Endothelial cell of umbilical vein (primary cell): ENCODE measurements around the gene BTBD17. TPM values are rescaled to one million over a fixed set of nuclear protein-coding genes. Genes with fewer than 3 reads are reported as not detected.

ENCODE experiments used
- BruUV-seq: library from RNA; stranded (reverse); fragments of 400-500 nt; replicated peaks from 2 replicates; lab custom pipeline; 2021; lab: Mats Ljungman, UMichigan
- CTCF ChIA-PET: fragments of 300-600, 350-600 bp; sonication (Branson Sonifier 250); formaldehyde crosslinking; loops from one replicate; lab custom pipeline; 2021; ENCODE audit warnings: antibody characterized with exemption, inconsistent platforms; lab: Charles Lee
- POLR2A ChIA-PET: fragments of 300-600, 350-600 bp; sonication (Branson Sonifier 250); formaldehyde crosslinking; loops from one replicate; lab custom pipeline; 2021; ENCODE audit warnings: antibody characterized with exemption, inconsistent platforms; lab: Charles Lee
- DNase-seq: peaks from one replicate; pipeline ENCODE4 v3.0.0-alpha.2; 2011; ENCODE audit warnings: low read depth, low spot score
- FAIRE-seq: peaks from 2 replicates; lab custom pipeline; 2011; peaks lifted over from hg19 to GRCh38; lab: Jason Lieb, UNC
- H2AFZ ChIP-seq: 2 replicates; pipeline ENCODE4 v1.6.0; 2012; ENCODE audit warnings: low read depth, low read length, control low read depth, inconsistent platforms
- H3K27ac ChIP-seq: 2 replicates; pipeline ENCODE4 v1.5.1; 2011; ENCODE audit warnings: low read depth, mild to moderate bottlenecking, control low read depth, low read length, moderate library complexity; ENCODE audit not compliant: insufficient read depth
- H3K27me3 ChIP-seq, 2 experiments: 2 replicates each; pipeline versions ENCODE4 v1.6.0 to v1.6.1; 2011; ENCODE audit warnings: low read length in 2 of 2, mixed read lengths in 1 of 2; ENCODE audit not compliant: control insufficient read depth in 2 of 2, insufficient read depth in 2 of 2
- H3K36me3 ChIP-seq, 2 experiments: 2 replicates in 1 of 2; 3 replicates in 1 of 2; pipeline ENCODE4 v1.5.1; 2011; ENCODE audit warnings: low read length in 2 of 2, mild to moderate bottlenecking in 1 of 2, moderate library complexity in 1 of 2; ENCODE audit not compliant: control insufficient read depth in 2 of 2, insufficient read depth in 2 of 2; ENCODE audit errors: extremely low read depth in 1 of 2
- H3K4me1 ChIP-seq: 3 replicates; pipeline ENCODE4 v1.5.1; 2011; ENCODE audit warnings: mild to moderate bottlenecking, low read length; ENCODE audit not compliant: control insufficient read depth, insufficient read depth; ENCODE audit errors: extremely low read depth
- H3K4me2 ChIP-seq: 2 replicates; pipeline ENCODE4 v1.6.1; 2011; ENCODE audit warnings: low read length, control low read depth, mixed read lengths; ENCODE audit not compliant: insufficient read depth
- H3K4me3 ChIP-seq, 3 experiments: fragments of 200-600 bp in 1 of 3; sonication (generic), shearing (Covaris generic) in 1 of 3; replicated peaks in 1 of 3; 2 replicates each; pipeline ENCODE4 v1.5.1; 2011 to 2016; ENCODE audit warnings: control low read depth in 3 of 3, low read length in 3 of 3, mild to moderate bottlenecking in 2 of 3, inconsistent platforms in 1 of 3, low read depth in 1 of 3, moderate library complexity in 1 of 3; ENCODE audit not compliant: insufficient read depth in 1 of 3
- H3K79me2 ChIP-seq: 2 replicates; pipeline ENCODE4 v1.6.0; 2012; ENCODE audit warnings: low read length, inconsistent platforms; ENCODE audit not compliant: control insufficient read depth, insufficient read depth
- H3K9ac ChIP-seq: replicated peaks from 2 replicates; pipeline ENCODE3; 2011; ENCODE audit warnings: low read length, control low read depth; ENCODE audit not compliant: insufficient read depth; ENCODE audit errors: extremely low read depth
- H3K9me1 ChIP-seq: replicated peaks from 3 replicates; pipeline ENCODE4 v1.6.0; 2011; ENCODE audit warnings: mild to moderate bottlenecking, low read length; ENCODE audit not compliant: control insufficient read depth, insufficient read depth; ENCODE audit errors: extremely low read depth
- H3K9me3 ChIP-seq: replicated peaks from 2 replicates; pipeline ENCODE4 v1.5.1; 2012; ENCODE audit warnings: low read length, inconsistent platforms; ENCODE audit not compliant: control insufficient read depth, insufficient read depth
- H4K20me1 ChIP-seq: replicated peaks from 2 replicates; pipeline ENCODE3; 2011; ENCODE audit warnings: mild to moderate bottlenecking, low read length; ENCODE audit not compliant: control insufficient read depth, insufficient read depth; ENCODE audit errors: extremely low read depth
- CTCF ChIP-seq, 2 donors: IDR thresholded peaks; 1 replicate in 1 of 2; 2 replicates in 1 of 2; pipeline ENCODE4 v1.5.1; 2011; ENCODE audit warnings: low read length in 2 of 2, mild to moderate bottlenecking in 2 of 2, moderate library complexity in 2 of 2, control low read depth in 1 of 2, inconsistent platforms in 1 of 2, low read depth in 1 of 2; ENCODE audit not compliant: insufficient read depth in 1 of 2; ENCODE audit errors: extremely low read depth in 1 of 2
- dilution Hi-C: fragments of 300-500 bp; cut with MboI; formaldehyde crosslinking; loops from one replicate; pipeline ENCODE4 v1.15.0; 2019; ENCODE audit warnings: low sequenced_read_pairs; ENCODE audit not compliant: extremely low pct_ligation_motif_present
- intact Hi-C: fragments of 100-400 bp; cut with micrococcal nuclease; formaldehyde crosslinking; loops from one replicate; pipeline ENCODE4 v1.10.0; 2022
- polyA plus RNA-seq, 4 experiments: library from polyadenylated mRNA; depleted of rRNA in 3 of 4; stranded (reverse) in 3 of 4; unstranded in 1 of 4; fragments of >200 nt; gene quantifications; 2 replicates each; pipeline versions ENCODE4 v1.2.1 to v1.2.3, GENCODE V29; 2011 to 2012; ENCODE audit warnings: missing spikeins in 1 of 4
- total RNA-seq: library from RNA; stranded (reverse); gene quantifications from 2 replicates; pipeline ENCODE4 v1.2.3, GENCODE V29; 2021

The BTBD17 gene
- total and polyA plus RNA-seq, 2 donors (not counting 3 experiments of a cell fraction or from before 2014, with no cell fraction given) = not detected

- DNase-seq = no peak
Measured at GRCh38 chr17:74371653-74372147, 10.0 kb upstream of the BTBD17 start.

More at GRCh38 chr17:74371653-74372147, 10.0 kb upstream of the BTBD17 start:
- Histone ChIP-seq H3K9me3 (no peaks in the 10 kb centered on the region), H3K79me2 (no peaks in the 10 kb centered on the region), H3K4me3 (no peak overlapping the region), H3K9me1 (no peaks in the 10 kb centered on the region), H3K27me3 (no peaks in the 10 kb centered on the region), H4K20me1 (no peaks in the 10 kb centered on the region), H3K4me1 (no peaks in the 10 kb centered on the region), H3K27ac (no peak overlapping the region), H3K9ac (no peak overlapping the region), H2AFZ (no peak overlapping the region), H3K4me2 (no peak overlapping the region), H3K36me3 (no peaks in the 10 kb centered on the region)
- FAIRE-seq = no peak
- TF ChIP-seq CTCF (IDR thresholded peaks at IDR 0.05; ENCODE audit: extremely low read depth in 1 of 2, insufficient read depth in 1 of 2, low read depth in 1 of 2, low read length in 2 of 2) = no peak
- no TSS peak for BruUV-seq
- intact Hi-C loops = no loop called here
- ChIA-PET CTCF (interaction anchor here (1.4 to 4.9 kb wide), 2 partner anchors 8 to 87 kb away, joined by 5 to 64 read pairs; no protein-coding TSS in a partner anchor), POLR2A (no interaction called here)
- dilution Hi-C loops = no loop called here
